Stimulated activated memory B cell treated with anti-CD40 and anti-IgM and Interleukin-4, amounts not matched to agents 10 μg/mL and 1 μg/mL and 100 μg/mL, for 72 hours (primary cell): ENCODE measurements around the gene NOS2.

Experiments used
- ATAC-seq: fragments of 150-1000 bp; cut with Tn5 transposase; 2 replicates; pipeline ENCODE4 v1.10.0; 2021
- H3K27ac Mint-ChIP-seq: one replicate; pipeline ENCODE4 v1.8.0; 2022; ENCODE audit warnings: mild to moderate bottlenecking, mixed read lengths
- H3K27me3 Mint-ChIP-seq: one replicate; pipeline ENCODE4 v1.8.0; 2022; ENCODE audit warnings: mixed read lengths
- H3K36me3 Mint-ChIP-seq: one replicate; pipeline ENCODE4 v1.8.0; 2022; ENCODE audit warnings: mixed read lengths
- H3K4me1 Mint-ChIP-seq: one replicate; pipeline ENCODE4 v1.8.0; 2022; ENCODE audit warnings: mixed read lengths
- H3K4me3 Mint-ChIP-seq: one replicate; pipeline ENCODE4 v1.8.0; 2022; ENCODE audit warnings: mild to moderate bottlenecking, moderate library complexity, mixed read lengths
- H3K9me3 Mint-ChIP-seq: one replicate; pipeline ENCODE4 v1.8.0; 2022; ENCODE audit warnings: mixed read lengths

The NOS2 gene

GRCh38 chr17:27807567-27808470 is 7.5 kb upstream of the NOS2 start:
- no peaks in the 10 kb centered on the region for H3K27me3 Mint-ChIP-seq
- no peaks in the 10 kb centered on the region for H3K36me3 Mint-ChIP-seq
- H3K9me3 Mint-ChIP-seq: no peaks in the 10 kb centered on the region
- H3K27ac Mint-ChIP-seq: peak overlapping the region; percentile 90
- ATAC-seq: peak; percentile 92
- peaks cover 58% of the 10 kb centered on the region for H3K4me1 Mint-ChIP-seq
- peak overlapping the region; percentile 69 for H3K4me3 Mint-ChIP-seq

- Mint-ChIP-seq H3K27ac (peak overlapping the region; percentile 89), H3K4me1 (peaks cover 56% of the 10 kb centered on the region), H3K36me3 (no peaks in the 10 kb centered on the region), H3K4me3 (peak overlapping the region; percentile 72), H3K9me3 (no peaks in the 10 kb centered on the region), H3K27me3 (no peaks in the 10 kb centered on the region)
- peak; percentile 77 for ATAC-seq
Observed at GRCh38 chr17:27805520-27806146, 5.3 kb upstream of the NOS2 start.

GRCh38 chr17:27804113-27804512 is 3.8 kb upstream of the NOS2 start:
- no peaks in the 10 kb centered on the region for H3K36me3 Mint-ChIP-seq

DNA sequence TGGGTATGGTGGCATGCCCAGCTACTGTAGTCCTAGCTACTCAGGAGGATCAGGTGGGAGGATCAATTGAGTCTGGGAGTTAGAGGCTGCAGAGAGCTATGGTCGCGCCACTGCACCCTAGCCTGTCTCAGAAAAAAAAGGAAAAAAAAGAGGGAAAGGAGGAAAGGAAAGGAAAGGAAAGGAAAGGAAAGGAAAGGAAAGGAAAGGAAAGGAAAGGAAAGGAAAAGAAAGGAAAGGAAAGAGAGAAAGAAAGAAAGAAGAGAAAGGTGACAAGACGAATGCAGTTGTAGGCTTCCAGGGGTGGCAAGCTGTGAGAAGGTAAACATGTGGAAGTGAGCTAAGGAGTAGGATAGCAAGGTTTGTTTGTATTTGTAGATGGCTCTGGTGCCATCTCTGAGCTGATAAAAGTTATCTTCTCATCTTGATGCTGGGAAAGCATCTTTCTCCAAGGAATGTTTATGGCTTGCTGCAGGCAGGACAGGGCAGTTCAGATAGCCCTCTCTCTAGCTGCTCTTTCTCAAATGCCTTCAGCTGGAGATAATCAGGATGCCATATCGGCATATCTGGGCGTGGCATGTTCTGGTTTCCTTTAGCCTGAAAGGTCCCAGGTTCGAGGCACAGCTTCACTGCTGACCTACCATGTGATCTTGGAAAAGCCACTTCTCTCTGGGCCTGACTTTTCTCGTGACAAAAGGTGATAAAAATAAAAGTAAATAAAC is 2.8 kb upstream of the NOS2 start:
- no peaks in the 10 kb centered on the region for H3K27me3 Mint-ChIP-seq
- H3K27ac Mint-ChIP-seq: no peak overlapping the region
- no peaks in the 10 kb centered on the region for H3K36me3 Mint-ChIP-seq
- no peak overlapping the region for H3K4me3 Mint-ChIP-seq
- peaks cover 31% of the 10 kb centered on the region for H3K4me1 Mint-ChIP-seq
- H3K9me3 Mint-ChIP-seq: no peaks in the 10 kb centered on the region
- no peak for ATAC-seq

More at GRCh38 chr17:27804113-27804512, 3.8 kb upstream of the NOS2 start:
- H3K27me3 Mint-ChIP-seq: no peaks in the 10 kb centered on the region
- no peak overlapping the region for H3K27ac Mint-ChIP-seq
- no peak overlapping the region for H3K4me3 Mint-ChIP-seq
- peaks cover 41% of the 10 kb centered on the region for H3K4me1 Mint-ChIP-seq
- ATAC-seq: no peak
- no peaks in the 10 kb centered on the region for H3K9me3 Mint-ChIP-seq

GRCh38 chr17:27802033-27802432 is 1.7 kb upstream of the NOS2 start:
- Mint-ChIP-seq H3K27ac (no peak overlapping the region), H3K4me3 (no peak overlapping the region), H3K27me3 (peaks cover 4% of the 10 kb centered on the region), H3K4me1 (peaks cover 23% of the 10 kb centered on the region), H3K36me3 (no peaks in the 10 kb centered on the region), H3K9me3 (no peaks in the 10 kb centered on the region)
- ATAC-seq: no peak

DNA sequence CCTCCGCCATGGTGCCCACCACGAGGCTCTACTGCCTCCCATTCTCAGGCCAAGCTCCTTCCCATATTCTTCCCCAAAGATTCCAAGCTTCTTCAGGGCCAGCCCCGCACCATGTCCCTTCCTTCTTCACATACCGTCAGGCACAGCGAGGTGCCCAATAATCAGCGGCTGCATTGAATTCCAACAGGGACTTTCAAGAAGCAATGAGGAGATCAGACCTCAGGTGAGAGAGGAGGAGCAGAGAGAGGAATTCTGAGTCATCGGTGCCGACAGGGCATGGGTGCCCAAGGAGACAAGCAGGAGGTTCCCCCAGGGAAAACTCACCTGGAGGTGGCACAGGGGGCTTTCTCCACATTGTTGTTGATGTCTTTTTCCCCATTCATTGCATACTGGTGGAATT is 2.0 kb downstream of the NOS2 start:
- Mint-ChIP-seq H3K27me3 (peaks cover 40% of the 10 kb centered on the region), H3K27ac (no peak overlapping the region), H3K4me1 (peaks cover 7% of the 10 kb centered on the region), H3K4me3 (no peak overlapping the region), H3K36me3 (no peaks in the 10 kb centered on the region), H3K9me3 (no peaks in the 10 kb centered on the region)
- no peak for ATAC-seq

GRCh38 chr17:27797390-27798091 is 2.8 kb downstream of the NOS2 start:
- Mint-ChIP-seq H3K4me1 (peaks cover 7% of the 10 kb centered on the region), H3K27ac (no peak overlapping the region), H3K4me3 (no peak overlapping the region), H3K27me3 (peaks cover 40% of the 10 kb centered on the region), H3K9me3 (no peaks in the 10 kb centered on the region), H3K36me3 (no peaks in the 10 kb centered on the region)
- no peak for ATAC-seq

DNA sequence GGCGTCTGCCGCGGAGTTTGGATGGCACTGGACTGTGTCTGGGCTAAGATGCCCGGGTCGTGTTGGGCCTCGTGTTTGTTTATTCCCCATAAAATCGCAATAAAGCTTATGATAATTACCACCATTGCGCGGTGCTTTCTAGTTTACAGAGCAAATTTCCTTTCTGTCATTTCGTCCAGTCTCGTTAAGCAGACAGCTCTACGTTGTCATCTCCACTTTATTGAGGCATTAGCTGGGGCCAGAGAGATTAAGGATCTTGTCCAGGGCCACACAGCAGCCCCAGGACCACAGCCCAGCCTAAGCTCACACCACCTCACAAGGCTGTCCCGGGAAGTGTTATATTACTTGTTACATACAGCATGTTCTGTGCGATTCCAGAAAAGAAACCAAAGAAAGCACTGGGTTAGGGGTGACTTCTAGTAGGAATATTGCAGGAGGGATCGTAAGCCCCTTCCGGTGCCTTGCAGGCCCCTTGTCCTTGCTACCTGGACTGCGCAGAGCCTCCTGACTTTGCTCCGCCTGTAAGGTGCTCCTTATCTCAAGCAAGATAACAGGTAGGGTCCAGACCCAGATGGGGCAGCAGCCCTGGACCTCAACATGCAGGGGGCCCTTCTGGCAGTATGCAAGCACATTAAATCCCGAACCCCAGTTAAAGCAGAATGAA is 6.3 kb downstream of the NOS2 start:
- no peak overlapping the region for H3K27ac Mint-ChIP-seq
- no peak for ATAC-seq
- peaks cover 61% of the 10 kb centered on the region for H3K27me3 Mint-ChIP-seq

DNA sequence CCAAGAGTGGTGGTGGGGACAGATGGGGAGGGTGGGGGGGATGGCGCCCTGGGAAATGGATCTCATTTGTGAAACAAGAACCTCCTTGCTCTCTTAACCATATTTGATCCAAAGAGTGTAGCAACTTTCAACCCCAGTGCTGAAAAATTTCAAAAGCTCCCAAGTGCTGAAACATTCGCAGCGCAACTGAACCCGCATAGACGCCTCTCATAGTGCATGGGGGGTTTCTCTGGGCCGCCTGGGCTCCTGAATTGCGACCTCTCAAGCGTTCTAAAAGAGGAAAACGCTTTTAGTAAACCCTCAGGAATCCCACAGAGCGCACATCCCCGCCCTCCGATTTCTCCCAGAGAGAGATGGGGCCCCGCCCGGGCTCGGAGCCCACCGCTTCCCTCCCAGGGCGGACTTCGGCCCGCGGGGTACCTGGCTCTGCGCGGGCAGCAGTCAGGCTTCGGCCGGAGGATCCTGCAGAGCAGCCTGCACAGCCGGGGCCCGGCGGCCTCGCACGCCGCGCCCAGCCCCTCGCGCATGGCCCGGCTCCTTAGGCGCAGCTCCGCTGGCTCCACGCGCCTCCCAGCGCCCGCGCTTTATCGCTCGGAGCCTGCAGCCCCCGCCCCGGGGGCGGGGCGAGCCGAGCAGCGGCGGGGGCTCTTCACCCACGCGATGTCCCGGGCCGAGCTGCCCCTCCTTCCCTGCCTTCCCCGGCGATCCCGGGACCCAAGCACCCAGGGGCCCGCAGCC is 7.0 kb downstream of the NOS2 start:
- peak; percentile 24 for ATAC-seq
- Mint-ChIP-seq H3K4me3 (peak overlapping the region; percentile 58), H3K4me1 (peaks cover 7% of the 10 kb centered on the region), H3K9me3 (no peaks in the 10 kb centered on the region), H3K27ac (no peak overlapping the region), H3K36me3 (no peaks in the 10 kb centered on the region), H3K27me3 (peaks cover 68% of the 10 kb centered on the region)

More for the DNA sequence above, 6.3 kb downstream of the NOS2 start:
- Mint-ChIP-seq H3K36me3 (no peaks in the 10 kb centered on the region), H3K4me3 (peak overlapping the region; percentile 58), H3K9me3 (no peaks in the 10 kb centered on the region), H3K4me1 (peaks cover 7% of the 10 kb centered on the region)

DNA sequence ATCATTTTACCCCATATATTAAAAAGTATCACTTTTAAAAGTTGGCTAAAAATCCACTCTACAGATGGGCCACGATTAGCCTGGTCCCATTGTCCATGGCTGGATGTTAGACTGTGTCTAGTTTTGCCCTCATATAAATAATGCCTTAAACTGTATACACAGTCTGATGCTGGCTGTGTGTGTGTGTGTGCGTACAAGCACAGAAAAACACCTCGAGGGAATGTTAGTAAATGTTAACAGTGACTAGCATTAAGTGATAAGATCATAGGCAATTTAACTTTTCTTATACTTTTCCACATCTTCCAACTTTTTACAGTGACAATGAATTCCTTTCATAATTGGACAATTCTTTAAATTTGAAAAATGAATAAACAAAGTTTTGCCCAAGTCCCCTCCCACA is 8.2 kb downstream of the NOS2 start:
- no peaks in the 10 kb centered on the region for H3K9me3 Mint-ChIP-seq
- no peaks in the 10 kb centered on the region for H3K36me3 Mint-ChIP-seq
- peaks cover 75% of the 10 kb centered on the region for H3K27me3 Mint-ChIP-seq
- H3K27ac Mint-ChIP-seq: no peak overlapping the region
- H3K4me1 Mint-ChIP-seq: peaks cover 7% of the 10 kb centered on the region
- H3K4me3 Mint-ChIP-seq: no peak overlapping the region
- no peak for ATAC-seq

DNA sequence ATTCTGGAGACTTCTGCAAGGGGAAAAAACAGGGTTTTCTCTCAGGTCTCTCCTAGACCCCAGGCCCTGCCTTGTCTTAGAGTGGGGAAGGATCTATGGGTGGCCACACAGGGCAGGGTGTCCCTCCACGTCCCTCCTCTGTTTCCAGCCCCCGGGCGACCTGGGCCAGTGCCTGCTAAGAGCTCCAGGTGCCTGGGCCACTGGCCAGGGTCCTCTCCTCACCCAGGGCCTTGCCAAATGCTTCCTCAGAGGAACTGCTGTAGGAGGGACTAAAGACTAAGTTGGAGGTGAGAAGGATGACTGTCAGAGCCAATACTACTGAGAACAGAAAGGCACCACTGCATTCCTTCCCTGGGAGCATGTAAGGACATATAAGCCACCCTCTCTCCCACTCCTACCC is 11.4 kb downstream of the NOS2 start:
- no peak for ATAC-seq
- Mint-ChIP-seq H3K4me1 (peaks cover 3% of the 10 kb centered on the region), H3K36me3 (no peaks in the 10 kb centered on the region), H3K9me3 (no peaks in the 10 kb centered on the region), H3K27ac (no peak overlapping the region), H3K4me3 (no peak overlapping the region), H3K27me3 (peaks cover 47% of the 10 kb centered on the region)

DNA sequence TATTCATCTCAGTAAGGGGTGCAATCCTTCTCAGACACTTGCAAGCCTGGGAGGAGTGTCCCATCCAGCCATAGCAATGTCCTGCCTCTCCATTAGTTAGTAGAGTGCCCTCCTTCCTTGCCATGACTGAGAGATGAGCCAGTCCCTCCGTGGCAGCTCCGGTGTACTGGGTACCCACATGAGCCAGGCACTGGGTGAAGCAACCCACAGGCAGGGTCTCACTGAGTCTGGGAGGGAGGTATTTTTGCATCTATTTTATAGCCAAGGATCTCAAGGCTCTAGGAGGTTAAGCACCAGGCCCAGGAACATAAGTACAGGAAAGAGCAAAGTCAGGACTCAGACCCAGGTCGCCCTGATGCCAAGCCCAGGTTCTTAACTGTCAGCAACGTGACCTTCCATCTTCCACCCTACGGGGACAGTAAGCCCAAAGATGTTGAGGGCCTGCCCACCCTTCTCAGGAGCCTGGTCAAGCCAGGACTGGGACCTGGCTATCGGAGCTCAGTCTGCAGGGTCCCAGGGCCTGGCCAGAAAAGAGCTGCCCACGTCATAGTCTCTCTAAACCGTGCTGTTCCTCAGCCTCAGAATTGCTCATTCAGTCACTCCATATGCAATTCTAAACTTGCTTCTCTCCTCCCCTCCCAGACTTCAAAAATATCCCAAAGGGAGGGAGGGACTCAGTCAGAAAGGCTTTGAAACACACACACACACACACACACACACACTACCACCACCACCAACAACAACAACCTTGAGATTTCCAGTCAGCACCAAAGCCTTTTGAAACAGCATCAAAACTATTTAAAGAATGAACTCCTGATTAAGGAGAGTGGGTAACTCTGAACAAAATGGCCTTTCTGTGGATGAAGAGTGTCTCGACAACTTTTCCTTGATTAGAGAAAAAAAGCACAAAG is 16.6 kb downstream of the NOS2 start:
- peaks cover 43% of the 10 kb centered on the region for H3K27me3 Mint-ChIP-seq
- H3K36me3 Mint-ChIP-seq: no peaks in the 10 kb centered on the region
- no peaks in the 10 kb centered on the region for H3K9me3 Mint-ChIP-seq
- no peaks in the 10 kb centered on the region for H3K4me1 Mint-ChIP-seq
- no peak overlapping the region for H3K27ac Mint-ChIP-seq
- no peak for ATAC-seq
- H3K4me3 Mint-ChIP-seq: no peak overlapping the region

GRCh38 chr17:27782791-27783206 is 17.5 kb downstream of the NOS2 start:
- H3K9me3 Mint-ChIP-seq: no peaks in the 10 kb centered on the region

More at GRCh38 chr17:27782791-27783206, 17.5 kb downstream of the NOS2 start:
- no peak overlapping the region for H3K27ac Mint-ChIP-seq
- peaks cover 34% of the 10 kb centered on the region for H3K27me3 Mint-ChIP-seq
- H3K36me3 Mint-ChIP-seq: no peaks in the 10 kb centered on the region
- no peak for ATAC-seq
- no peak overlapping the region for H3K4me3 Mint-ChIP-seq
- H3K4me1 Mint-ChIP-seq: no peaks in the 10 kb centered on the region
